Stimulated activated CD4-positive, alpha-beta T cell treated with anti-CD3 and anti-CD28 coated beads, TNF-alpha, amount 100 ng/mL, for 4 hours (primary cell): ENCODE measurements around the gene CSTPP1.
"Not testable (repeated sequence)": the region's sequence is repeated elsewhere in the genome, so short reads cannot be mapped to it uniquely, and the experiment has no call there.

Source experiments
- DNase-seq, 3 experiments: peaks; one replicate each; pipeline ENCODE4 v3.0.0-alpha.2; 2020; ENCODE audit warnings: low read depth in 3 of 3

Gene CSTPP1

DNA sequence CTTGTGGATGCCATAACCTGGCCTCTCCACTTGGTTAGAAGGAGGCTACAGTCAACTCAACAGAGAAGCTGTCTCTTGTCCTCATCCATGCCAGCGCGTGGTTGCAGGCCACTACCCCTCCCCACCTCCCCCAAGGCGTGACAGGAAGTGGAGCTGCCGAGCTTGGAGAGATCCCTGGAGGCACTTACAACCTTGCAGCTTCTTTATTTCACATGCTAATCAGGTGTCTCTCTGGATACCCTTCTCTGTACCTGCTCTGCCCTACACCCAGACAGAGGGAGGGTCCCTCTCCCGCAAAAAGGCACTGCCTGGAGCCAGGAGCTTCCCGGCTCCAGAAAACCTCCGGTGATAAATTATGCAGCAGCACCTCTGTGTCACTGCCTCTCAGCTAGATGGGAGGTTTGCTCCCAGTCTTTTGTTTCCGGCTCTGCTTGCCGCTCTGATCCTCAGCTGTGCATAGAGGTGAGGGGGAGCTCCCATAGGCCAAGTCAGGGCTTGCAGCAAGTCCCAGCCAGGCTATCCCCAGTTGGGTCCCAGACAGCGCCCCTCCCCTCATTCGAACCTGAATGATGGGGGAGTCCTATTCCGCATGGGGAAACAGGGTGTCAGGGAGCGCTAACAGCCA is 23.9 kb upstream of the CSTPP1 start:
- DNase-seq = no peak

DNA sequence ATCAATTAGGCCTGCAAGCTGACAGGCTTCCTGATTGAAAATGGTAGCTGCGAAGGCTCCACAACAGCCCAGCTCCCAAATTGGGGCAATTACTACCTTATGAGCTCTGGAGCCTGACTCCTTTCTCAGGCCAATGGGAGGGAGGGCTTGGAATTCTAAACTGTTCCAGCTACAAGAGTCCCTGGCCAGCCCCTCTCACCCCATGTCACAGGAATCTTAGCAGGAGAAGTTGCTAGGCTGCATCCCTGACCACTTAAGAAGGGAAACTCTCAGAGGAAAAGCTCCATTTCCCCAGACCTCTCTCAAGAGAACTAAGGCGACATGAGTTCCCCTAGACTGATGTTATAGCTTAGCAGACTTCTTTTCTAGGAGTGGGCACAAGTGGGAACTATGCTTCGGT is 23.1 kb upstream of the CSTPP1 start:
- no peak for DNase-seq

DNA sequence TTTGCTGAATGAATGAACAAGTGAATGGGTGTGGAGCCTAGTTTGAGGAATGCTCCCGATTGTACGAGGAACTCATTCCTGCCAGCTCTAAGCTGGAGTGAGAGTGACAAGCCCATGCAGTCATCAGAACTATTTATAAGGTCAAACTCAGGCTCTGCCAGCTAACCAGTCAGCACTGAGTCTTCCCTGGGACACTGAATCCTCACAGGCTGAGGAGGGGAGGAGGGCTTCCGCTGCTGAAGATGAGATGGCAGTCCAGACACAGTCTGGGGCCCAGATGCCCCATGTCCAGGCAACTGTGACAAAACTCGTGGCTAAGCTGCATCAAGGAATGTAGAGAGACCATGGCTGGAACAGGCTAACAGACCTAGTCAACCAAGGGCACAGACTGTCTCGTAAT is 22.2 kb upstream of the CSTPP1 start:
- DNase-seq = no peak

DNA sequence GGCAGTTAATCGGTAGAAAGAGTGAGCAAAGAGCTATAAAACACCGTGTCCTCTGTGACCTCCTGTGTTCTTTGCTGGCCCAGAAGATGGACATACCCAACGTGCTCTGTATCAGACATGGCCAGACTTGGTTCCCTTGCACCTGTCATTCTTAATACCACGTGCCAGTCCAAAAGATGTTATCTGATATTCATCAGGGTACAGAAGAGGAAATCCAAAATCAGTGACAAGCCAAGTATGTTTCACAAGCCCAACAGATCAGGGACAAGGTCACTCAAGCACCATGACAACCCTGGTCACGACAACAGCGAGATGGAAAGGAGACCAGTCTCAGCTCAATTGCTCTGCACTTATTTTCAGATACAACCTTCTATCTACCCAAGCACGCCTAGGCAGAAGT is 21.7 kb upstream of the CSTPP1 start:
- no peak for DNase-seq

DNA sequence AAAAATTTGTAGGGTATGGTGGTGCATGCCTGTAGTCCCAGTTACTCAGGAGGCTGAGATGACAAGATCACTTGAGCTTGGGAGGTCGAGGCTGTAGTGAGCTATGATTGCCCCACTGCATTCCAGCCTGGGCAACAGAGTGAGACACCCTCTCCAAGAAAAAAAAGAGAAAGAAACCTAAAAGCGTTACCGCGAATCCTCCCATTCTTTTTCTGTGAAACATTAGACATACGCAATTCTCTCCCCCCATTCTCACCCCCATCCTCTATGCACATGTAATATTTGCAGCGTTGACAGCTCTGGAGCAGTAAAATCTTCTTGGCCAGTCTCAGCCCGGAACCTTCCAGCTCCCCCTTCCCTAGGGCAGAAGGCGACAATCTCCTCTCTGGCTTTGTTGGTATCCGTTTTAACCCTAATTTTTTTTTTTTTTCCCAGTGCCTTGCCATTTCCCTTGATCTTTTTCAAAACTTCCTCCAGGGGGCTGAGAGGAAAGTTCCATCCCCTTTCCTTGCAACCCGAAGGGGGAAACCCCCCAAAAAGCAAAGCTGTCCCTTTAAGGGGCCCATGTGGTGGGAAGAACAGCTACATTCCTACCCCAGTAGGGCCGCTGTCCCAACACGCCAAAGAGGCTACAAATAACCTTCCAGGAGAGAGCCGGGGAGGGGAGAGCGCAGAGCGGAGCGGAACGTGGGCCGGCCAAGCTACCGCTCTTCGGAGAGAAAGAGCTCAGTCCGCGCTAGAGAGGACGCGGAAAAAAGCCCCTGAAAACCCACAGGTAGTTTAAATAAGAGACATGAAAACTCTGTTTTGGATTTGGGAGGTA is 20.1 kb upstream of the CSTPP1 start:
- DNase-seq = no peak

DNA sequence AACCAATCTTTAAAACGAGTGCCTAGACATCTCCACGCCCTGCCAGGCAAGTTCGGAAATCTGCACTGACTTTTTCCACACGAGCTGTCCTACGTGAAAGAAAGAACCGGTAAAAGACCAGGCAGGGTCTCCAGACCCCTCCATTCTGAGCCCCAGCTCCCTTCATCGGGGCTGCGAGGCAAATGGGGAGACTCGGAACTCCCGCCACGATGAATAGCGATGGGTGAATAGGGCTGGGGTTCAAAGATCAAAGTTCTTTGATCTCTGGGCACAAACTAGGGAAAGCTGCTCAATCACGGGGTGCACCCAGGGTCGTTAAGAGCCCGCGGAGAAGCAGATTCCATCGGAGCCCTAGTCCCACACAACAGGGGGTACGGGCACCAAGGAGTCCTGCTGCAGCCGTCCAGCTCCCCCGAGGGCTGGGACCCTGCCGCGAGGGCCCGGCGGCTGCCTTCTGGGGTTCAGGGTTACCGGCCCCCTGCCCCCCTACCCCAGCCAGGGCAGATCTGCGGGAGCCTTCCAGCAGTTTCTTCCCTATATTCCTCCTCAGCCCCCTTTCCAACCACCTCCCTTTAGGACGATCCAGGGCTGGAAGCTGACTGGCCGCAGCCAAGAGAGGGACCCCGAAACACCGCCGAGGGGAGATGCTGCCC is 19.3 kb upstream of the CSTPP1 start:
- no peak for DNase-seq

DNA sequence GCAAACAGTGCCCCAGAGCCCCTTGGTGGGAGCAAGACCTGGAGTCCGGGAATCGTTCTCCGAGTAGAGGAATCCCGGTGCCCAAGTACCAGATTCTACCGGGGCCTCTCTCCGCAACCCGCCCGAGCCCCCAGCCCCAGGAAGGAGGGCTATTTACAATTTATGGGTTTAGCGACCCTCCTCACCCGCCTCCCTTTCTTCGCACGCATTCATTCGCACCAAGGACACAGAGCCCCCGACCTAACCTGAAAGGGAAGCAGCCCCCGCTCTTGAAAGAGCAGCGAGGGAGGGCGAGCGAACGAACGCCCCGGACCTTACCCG is 18.8 kb upstream of the CSTPP1 start:
- no peak for DNase-seq

DNA sequence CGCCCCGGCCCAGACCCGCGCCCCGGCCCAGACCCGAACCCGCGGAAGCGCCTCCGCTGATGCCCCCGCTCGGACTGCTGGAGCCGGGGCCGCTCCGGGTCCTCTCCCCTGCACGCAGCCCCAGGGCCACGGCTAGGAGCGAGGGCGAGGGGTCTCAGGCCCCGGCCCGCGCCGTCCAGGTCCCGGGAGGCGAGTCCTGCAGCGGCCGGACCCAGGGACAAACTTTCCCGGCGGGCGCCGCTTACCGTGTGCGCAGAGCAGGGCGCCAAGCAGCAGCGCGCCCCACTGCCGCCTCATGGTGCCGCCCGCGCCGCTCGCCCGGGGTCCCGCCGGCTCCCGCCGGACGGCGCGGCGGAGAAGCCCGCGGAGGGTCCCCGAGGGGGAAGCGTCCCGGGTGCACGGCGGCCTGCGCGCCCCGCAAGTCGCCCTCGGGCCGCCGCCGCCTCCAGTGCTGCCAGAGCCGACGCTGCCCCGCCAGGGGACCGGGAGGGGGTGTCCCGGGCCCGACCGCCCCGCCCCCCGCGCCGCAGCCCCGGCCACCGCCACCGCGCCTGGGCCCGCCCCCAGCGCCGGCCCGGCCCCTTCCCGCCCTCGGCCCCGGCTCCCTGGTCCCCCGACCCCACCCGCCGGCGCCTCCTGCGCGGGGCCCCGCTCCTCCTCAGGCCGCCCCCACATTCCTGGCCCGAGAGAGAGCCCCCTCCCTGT is 18.3 kb upstream of the CSTPP1 start, which contains the start of gene LRP4:
LRP4 (minus strand) TSS at position 468 of the 705 bp plus-strand sequence; CDS start at position 297, 171 bp downstream.
- DNase-seq = peak in 1 of 3 experiments; percentile 15

DNA sequence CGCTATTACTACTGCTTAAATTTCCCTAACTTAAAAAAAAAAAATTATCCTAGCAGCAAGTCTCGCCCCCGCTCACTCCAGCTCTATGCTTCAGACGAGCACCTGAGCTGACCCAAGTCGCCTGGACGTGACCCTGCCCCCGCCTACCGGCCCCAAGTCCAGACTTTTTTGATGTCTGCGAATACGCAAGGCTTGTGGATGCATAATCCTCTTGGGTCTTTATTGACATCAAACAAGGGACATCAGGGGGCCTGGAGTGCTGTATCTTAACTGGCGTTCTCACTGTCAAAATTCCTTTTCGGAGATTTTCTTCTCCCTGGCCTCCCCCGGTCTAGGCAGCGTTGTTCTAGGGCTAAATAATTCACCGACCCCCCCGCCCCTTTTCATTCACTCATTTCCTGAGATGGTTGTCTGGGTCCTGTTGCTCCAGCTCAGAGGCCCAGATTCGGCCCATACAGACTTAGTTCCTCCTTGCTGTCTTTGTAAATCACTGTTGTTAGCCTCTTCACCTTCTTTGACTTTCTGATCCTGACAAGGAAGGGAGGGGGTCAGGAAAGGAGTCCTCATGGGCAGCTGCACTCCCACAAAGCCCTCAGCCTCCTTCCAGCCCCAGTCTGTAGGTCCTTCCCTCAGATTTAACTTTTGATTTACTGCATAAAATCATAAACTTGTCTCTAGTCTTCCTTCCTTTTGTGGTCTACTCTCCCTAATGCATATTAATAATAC is 17.6 kb upstream of the CSTPP1 start:
- DNase-seq = no peak

DNA sequence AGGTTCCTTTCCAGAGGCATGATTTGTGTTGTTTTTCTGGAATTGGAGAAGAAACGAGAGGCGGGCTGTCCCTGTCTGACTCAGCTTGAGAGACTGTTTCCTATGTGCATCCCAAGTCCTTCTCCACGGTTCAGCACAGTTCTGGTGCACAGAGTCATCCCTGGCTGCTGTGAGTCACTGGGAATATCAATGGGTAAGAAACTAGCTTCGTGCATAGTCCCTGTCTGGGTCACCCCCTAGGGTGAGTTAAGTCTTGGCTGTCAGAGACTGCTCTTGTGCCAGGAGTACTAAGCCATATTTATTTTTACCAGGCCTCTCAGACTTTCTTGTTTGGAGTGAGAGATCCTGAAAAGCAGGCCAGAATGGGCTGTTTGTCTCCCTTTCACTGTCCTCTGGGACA is 15.8 kb upstream of the CSTPP1 start:
- DNase-seq = no peak

DNA sequence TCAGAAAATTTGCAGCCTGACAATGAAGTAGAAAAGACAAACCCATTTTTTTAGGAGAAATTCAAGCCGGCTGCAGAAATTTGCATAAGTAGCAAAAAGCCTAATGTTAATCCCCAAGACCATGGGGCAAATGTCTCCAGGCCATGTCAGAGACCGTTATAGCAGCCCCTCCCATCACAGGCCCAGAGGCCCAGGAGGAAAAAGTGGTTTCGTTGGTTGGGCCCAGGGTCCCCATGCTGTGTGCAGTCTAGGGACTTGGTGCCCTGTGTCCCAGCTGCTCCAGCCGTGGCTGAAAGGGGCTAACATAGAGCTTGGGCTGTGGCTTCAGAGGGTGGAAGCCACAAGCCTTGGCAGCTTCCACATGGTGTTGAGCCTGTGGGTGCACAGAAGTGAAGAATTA is 8.6 kb upstream of the CSTPP1 start:
- DNase-seq = not testable (repeated sequence)

DNA sequence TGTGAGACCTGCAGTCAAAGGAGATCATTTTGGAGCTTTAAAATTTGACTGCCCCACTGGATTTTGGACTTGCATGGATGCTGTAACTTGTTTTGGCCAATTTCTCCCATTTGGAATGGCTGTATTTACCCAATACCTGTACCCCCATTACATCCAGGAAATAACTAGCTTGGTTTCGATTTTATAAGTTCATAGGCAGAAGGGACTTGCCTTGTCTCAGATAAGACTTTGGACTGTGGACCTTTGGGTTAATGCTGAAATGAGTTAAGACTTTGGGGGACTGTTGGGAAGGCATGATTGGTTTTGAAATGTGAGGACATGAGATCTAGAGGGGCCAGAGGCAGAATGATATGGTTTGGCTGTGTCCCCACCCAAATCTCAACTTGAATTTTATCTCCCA is 7.9 kb upstream of the CSTPP1 start:
- not testable (repeated sequence) for DNase-seq

DNA sequence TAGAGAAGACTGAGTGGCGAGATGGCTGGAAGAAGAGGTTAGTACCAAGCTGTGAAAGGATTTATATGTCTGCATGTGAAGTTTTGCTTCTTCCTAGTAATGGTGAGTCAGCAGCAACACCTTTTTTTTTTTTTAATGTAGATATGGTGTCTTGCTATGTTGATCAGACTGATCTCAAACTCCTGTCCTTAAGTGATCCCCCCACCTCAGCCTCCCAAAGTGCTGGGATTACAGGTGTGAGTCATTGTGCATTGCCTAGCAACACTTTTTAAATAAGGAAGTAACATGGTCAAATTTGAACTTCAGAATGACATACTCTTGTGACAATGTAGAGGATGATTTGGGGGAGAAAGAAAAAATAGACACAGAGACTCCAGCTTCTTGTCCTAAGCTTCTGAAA is 6.5 kb upstream of the CSTPP1 start:
- DNase-seq = no peak

DNA sequence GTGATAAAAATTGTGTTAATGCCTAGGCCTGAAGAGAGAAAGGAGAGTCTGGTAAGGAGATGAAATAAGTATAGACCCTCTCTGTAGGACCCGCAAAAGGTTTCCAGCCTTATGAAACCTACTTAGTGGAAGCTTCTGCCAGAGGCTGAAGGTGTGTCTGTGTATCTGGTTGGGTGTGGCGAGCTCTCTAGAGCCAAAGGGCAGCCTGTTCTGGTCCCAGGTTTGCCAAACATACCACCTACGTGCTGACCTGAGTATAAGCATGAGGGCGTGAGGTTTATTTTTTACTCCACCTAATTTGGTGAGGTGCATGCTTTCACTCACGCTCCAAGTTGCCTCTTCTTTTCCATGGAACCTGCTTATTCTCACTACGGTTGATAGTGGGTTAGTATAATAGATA is 5.6 kb downstream of the CSTPP1 start:
- no peak for DNase-seq

DNA sequence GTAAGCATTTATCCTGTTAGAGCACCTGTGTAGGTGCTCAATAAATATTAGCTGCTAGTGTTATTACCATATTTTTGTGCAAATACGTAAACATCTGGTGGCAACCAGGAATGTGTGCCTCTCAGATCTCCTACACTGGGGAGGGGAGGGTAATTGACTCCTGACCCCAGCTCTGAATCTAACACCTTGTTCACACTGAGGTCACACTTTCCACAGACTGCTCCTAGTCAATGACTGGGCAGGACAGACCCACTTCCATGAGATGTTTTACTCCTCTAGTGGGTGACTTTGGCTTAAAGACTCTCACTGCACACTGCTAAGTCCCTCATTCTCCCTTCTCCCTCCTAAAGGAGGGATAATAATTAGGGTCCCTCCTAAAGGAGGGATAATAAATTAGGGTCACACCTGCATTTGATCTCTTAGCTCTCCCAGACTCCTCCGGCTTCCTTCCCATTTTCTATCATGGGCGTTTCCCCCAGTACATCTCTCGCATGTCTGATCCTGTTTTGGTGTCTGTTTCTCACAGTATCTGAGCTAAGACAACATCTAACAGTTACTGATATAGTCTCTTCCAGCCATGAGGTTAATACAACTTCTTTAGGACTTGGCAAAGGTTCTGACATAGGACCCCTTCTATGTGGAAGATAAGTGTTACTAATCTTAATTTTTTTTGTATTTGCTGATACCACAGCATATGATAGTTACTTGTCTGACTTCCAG is 8.0 kb downstream of the CSTPP1 start:
- DNase-seq = no peak

DNA sequence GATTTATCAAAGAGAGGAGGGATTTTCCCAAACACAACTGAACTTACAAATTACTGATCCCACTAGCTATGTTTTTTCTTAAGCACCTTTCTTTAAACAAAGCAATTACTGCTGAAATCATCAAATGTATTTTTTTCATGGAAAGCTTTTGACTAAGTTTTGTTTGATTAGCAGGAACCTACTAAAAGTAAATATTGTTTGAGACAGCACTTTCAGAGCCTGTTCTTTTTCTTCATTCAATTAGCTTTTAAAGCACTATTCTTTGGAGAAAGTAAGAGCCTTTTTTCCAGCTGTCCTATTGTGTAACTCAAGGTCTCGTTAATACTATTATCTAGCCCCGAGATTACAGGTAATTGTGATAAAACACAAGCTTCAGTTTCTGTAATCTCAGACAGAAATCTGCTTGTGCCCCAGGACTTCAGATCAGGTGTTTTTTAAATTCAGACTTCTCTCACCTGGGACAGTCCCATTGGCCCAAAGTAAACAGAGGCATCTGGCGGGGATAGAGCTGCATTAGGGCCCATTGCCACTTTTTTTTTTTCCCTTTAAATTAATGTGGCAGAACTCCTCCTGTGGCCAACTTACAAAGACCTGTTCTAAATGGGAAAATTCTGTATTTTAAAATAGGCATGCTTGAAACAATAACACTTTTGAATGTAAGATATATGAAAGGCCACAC is 11.0 kb downstream of the CSTPP1 start:
- DNase-seq = no peak

DNA sequence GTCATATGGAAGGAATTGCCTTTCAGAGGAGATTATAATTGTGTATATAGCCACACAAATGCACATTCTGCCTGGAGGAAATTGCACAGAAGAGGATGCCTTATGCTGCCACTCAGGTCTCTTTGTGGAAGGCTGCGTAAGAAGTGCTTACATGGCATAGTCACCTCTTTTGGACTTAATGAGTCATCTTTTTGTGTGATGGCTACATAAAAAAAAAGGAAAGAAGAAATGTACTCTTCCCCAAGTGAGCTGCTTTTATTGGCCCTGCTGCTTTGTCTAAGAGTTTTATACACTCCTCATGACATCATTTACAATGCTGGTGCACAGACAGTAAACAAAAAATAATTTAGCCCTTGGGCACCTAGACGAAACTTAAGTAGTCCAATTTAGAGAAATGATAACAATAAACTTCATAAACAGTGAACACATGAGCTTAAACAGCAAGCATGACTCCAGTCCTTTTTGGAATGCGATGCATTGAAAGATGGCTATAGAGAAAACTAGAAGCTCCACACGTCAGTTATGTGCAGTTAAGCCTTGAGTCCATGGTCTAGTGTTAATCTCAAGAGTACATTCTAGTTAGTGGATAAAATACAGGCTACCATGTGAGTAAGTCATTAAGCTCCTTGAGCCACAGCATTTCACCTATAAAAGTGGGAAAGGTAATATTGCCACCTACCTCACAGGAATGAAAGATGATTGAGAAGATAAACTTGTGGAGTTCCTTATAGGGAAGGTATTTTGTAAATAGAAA is 12.0 kb downstream of the CSTPP1 start:
- no peak for DNase-seq

DNA sequence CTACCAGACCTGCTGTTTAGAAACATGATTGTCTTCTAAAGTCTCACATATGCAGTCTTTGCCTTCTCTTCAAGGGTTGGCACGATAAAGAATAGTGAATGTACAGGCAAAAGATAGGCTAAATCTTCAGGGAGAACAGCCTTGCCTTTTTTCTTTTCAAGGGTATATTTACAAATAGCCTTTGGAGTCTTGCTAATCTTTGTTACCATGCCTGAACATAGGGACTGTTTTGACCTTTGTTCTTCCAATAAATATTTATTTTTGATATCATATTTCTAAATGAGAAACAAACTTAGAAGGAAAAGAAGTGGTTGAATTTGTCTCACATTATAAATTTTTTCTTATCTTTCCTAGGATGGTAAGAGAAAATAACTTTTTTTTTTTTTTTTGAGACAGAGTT is 12.7 kb downstream of the CSTPP1 start:
- DNase-seq = no peak

DNA sequence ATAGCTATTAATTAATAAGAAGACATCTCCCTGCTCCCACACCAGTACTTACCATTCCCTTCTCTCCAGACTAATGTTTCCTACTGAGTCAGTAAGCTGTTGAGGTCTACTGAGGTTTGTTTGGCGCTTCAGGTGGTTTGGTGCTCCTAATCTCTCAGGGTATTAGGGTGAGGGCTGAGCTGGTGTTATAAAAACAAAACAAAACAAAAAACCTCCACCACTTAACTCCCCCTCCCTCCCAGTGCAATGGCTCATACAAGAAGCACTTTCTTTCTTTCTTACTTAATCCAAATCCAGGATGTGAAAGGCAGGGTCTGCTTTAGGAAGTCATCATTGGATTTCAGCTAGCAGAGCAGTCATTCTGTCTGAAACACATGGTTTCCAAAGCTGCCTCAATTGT is 15.3 kb downstream of the CSTPP1 start:
- DNase-seq = no peak

DNA sequence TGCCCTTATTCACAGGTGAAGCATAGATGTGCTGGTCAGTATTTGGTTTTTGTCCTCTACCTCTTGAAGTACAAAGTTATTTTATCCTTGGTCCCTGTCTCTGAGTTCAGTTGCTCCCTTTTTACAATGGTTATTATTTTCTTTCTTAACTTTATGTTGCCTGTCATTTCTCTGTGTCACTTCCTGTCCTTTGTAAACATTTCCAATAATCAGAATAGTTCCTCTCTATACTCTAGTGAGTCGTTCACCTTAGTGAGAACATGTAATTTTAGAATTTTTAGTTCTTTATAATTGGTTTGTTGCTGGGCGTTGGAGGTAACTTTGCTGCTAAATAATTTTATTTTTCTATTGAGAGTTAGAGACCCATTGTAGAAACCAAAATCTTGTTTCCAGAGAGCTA is 16.0 kb downstream of the CSTPP1 start:
- no peak for DNase-seq
